C4-2B (cell line): ENCODE measurements around the gene MSI2.

ENCODE experiments used
- CTCF ChIP-seq: fragments of 450-650 bp; conservative IDR thresholded peaks from 2 replicates; pipeline ENCODE4 v1.5.1; 2017; ENCODE audit warnings: mild to moderate bottlenecking
- ZFX ChIP-seq: fragments of 450-650 bp; IDR thresholded peaks from 2 replicates; pipeline ENCODE4 v1.6.1; 2017

- TF ChIP-seq CTCF: no peak
- no peak for TF ChIP-seq ZFX
These were observed 240.1 kb downstream of the MSI2 start for GRCh38 chr17:57496382-57496781.
